VCaP (cell line): ENCODE measurements around the gene NEDD4L.

Experiments
- H3K27ac ChIP-seq: fragments of 450-650 bp; 2 replicates; pipeline ENCODE4 v1.5.1; 2017
- CTCF ChIP-seq: fragments of 450-650 bp; conservative IDR thresholded peaks from 2 replicates; pipeline ENCODE4 v1.5.1; 2017; ENCODE audit warnings: mild to moderate bottlenecking, moderate library complexity

The NEDD4L gene

DNA sequence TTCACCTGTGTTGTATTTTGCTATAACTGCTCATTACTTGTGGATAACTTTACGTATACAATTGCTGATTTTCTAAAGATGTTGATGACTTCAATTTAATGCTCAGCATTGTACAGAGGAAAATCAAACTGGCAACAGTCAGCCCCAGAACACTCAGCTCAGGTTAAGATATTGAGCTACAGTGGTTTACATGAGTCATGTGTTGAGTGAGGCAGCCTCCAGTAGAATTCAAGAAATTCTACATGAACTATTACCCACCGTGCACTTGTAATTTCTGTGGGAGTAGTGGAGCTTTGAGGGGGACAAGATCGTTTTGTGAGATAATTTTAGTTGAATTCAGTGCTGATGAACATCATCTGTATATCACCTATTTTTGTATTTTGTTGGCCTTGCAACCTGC lies 292.6 kb downstream of the NEDD4L start:
- H3K27ac ChIP-seq: peak overlapping the region; percentile 53
- TF ChIP-seq CTCF: no peak

GRCh38 chr18:58337285-58337684 lies 293.3 kb downstream of the NEDD4L start:
- H3K27ac ChIP-seq: peak overlapping the region; percentile 53
- TF ChIP-seq CTCF: no peak

- TF ChIP-seq CTCF: no peak
- peak overlapping the region; percentile 53 for H3K27ac ChIP-seq
Measured at GRCh38 chr18:58337686-58338085, 293.7 kb downstream of the NEDD4L start.

DNA sequence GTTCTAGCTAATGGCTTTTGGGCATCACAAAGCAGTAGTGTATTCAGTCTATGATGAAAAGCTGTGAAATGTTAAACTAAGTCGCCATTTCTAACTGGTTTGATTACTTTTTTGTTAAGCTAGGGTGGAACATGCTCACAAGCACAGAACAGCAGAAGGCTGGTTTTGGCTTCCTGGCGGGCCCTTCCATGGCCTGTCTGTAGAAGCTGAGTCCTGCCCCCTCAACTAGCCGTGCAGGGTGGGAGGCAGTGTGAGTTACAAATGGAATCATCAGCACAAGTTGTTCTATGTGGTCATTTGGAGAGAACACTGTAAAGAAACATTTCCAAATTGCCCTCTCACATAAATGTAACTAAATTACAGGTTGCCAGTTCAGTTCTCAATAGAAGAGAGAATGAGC lies 294.1 kb downstream of the NEDD4L start:
- no peak for TF ChIP-seq CTCF
- peak overlapping the region; percentile 53 for H3K27ac ChIP-seq

DNA sequence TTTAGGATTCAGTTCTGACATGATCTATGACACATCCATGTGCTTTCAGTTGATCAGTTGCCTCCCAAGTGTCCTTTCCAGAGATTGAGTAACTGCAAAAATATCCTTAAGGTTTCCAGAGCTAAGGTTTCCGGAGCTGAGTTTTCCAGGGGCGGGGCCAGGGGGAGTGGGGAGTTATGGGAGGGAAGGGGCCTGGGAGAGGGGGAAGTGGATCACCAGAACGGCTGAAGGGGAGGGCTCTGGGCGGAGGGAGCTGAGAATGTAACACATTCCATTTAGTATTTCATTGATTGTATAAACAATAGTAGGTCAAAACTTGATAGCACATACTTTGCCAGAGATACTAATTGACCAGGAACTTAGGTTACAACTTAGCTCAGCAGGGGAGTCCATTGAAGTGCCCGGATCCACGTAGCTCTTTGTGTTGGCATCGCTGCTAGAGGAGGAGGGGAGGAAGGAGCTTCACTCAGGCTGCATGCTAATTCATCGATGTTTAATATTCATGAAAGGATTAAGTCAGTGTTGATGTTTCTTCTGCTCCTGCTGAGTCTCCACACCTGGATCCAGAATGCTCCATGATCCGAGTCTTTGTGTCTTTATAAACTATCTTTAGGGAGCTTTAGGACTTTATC lies 295.1 kb downstream of the NEDD4L start:
- TF ChIP-seq CTCF: no peak
- H3K27ac ChIP-seq: no peak overlapping the region

DNA sequence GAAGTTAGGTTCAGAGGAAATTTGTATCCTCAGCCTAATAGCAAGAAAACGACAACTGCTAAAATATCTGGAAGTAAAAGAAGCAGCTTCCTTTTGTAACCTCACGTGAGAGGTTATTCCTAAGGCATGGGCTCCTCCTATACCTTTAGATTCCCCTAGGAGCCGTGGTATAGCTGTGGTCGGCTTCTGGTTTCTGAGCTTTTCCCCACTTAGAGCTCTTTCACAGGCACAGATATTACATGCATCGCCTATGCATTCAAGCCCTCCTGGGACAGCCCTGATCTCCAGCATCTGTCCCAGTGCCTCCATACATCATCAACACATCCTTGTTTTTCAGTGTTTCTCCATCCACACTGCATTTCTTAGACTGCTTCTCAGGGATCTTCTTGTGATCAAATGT lies 295.9 kb downstream of the NEDD4L start:
- no peak overlapping the region for H3K27ac ChIP-seq
- no peak for TF ChIP-seq CTCF

DNA sequence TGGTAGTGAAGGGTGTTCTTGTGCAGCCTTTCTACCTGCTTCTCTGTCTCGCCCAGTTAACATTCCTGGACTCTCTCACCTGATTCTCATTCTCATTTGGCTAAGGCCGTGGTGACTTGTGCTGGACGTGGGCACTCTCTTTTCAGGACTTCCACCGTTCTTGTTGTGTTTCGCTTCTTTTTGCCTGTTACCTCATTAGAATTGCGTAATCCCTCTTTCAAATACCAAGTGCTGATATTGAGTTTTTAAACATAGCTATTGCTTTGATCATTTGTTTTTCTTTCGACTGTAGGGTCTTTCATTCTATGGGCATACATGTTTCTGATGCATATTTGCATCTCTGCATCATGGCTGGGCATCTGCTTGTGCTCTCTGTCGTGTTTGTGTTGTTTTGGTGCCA lies 297.9 kb downstream of the NEDD4L start:
- no peak for TF ChIP-seq CTCF

More for the DNA sequence above, 297.9 kb downstream of the NEDD4L start:
- no peak overlapping the region for H3K27ac ChIP-seq
